ENCODE results near the gene WWOX.

WWOX gene

GRCh38 chr16:78542419-78542818 is 443.0 kb downstream of the WWOX start:
- Histone ChIP-seq H3K36me3 (ENCODE audit: control insufficient read depth in 2 of 2, insufficient read depth in 2 of 2, low read length in 2 of 2) (no peaks in the 10 kb centered on the region), H3K4me1 (ENCODE audit: control insufficient read depth, insufficient read depth, low read length) (no peaks in the 10 kb centered on the region), H3K4me3 (ENCODE audit: low read length in 2 of 2) (no peak overlapping the region), H3K9me3 (ENCODE audit: control insufficient read depth in 2 of 2, low read length in 2 of 2) (no peaks in the 10 kb centered on the region), H3K27me3 (ENCODE audit: control insufficient read depth in 1 of 2, insufficient read depth in 2 of 2, low read length in 2 of 2) (no peaks in the 10 kb centered on the region), H3K27ac (ENCODE audit: low read length) (no peak overlapping the region), H3K9ac (ENCODE audit: low read length in 2 of 2) (no peak overlapping the region)

- Histone ChIP-seq H3K4me1 (ENCODE audit: control insufficient read depth, insufficient read depth, low read length) (no peaks in the 10 kb centered on the region), H3K27me3 (ENCODE audit: control insufficient read depth in 1 of 2, insufficient read depth in 2 of 2, low read length in 2 of 2) (no peaks in the 10 kb centered on the region), H3K27ac (ENCODE audit: low read length) (no peak overlapping the region), H3K4me3 (ENCODE audit: low read length in 2 of 2) (no peak overlapping the region), H3K9me3 (ENCODE audit: control insufficient read depth in 2 of 2, low read length in 2 of 2) (no peaks in the 10 kb centered on the region), H3K36me3 (ENCODE audit: control insufficient read depth in 2 of 2, insufficient read depth in 2 of 2, low read length in 2 of 2) (no peaks in the 10 kb centered on the region), H3K9ac (ENCODE audit: low read length in 2 of 2) (no peak overlapping the region)
Observed at GRCh38 chr16:78543023-78543422, 443.6 kb downstream of the WWOX start.

GRCh38 chr16:78549366-78549765 is 449.9 kb downstream of the WWOX start:
- Histone ChIP-seq H3K4me3 (ENCODE audit: low read length in 2 of 2) (no peak overlapping the region), H3K36me3 (ENCODE audit: control insufficient read depth in 2 of 2, insufficient read depth in 2 of 2, low read length in 2 of 2) (no peaks in the 10 kb centered on the region), H3K4me1 (ENCODE audit: control insufficient read depth, insufficient read depth, low read length) (no peaks in the 10 kb centered on the region), H3K9ac (ENCODE audit: low read length in 2 of 2) (no peak overlapping the region), H3K9me3 (ENCODE audit: control insufficient read depth in 2 of 2, low read length in 2 of 2) (no peaks in the 10 kb centered on the region), H3K27me3 (ENCODE audit: control insufficient read depth in 1 of 2, insufficient read depth in 2 of 2, low read length in 2 of 2) (no peaks in the 10 kb centered on the region), H3K27ac (ENCODE audit: low read length) (no peak overlapping the region)

- Histone ChIP-seq H3K36me3 (ENCODE audit: control insufficient read depth in 2 of 2, insufficient read depth in 2 of 2, low read length in 2 of 2) (no peaks in the 10 kb centered on the region), H3K4me3 (ENCODE audit: low read length in 2 of 2) (no peak overlapping the region), H3K4me1 (ENCODE audit: control insufficient read depth, insufficient read depth, low read length) (no peaks in the 10 kb centered on the region), H3K9ac (ENCODE audit: low read length in 2 of 2) (no peak overlapping the region), H3K27ac (ENCODE audit: low read length) (no peak overlapping the region), H3K9me3 (ENCODE audit: control insufficient read depth in 2 of 2, low read length in 2 of 2) (no peaks in the 10 kb centered on the region), H3K27me3 (ENCODE audit: control insufficient read depth in 1 of 2, insufficient read depth in 2 of 2, low read length in 2 of 2) (no peaks in the 10 kb centered on the region)
Observed at GRCh38 chr16:78551487-78552085, 452.1 kb downstream of the WWOX start.

GRCh38 chr16:78552106-78552675 is 452.7 kb downstream of the WWOX start:
- Histone ChIP-seq H3K36me3 (ENCODE audit: control insufficient read depth in 2 of 2, insufficient read depth in 2 of 2, low read length in 2 of 2) (no peaks in the 10 kb centered on the region), H3K27ac (ENCODE audit: low read length) (no peak overlapping the region), H3K9me3 (ENCODE audit: control insufficient read depth in 2 of 2, low read length in 2 of 2) (no peaks in the 10 kb centered on the region), H3K4me3 (ENCODE audit: low read length in 2 of 2) (no peak overlapping the region), H3K9ac (ENCODE audit: low read length in 2 of 2) (no peak overlapping the region), H3K27me3 (ENCODE audit: control insufficient read depth in 1 of 2, insufficient read depth in 2 of 2, low read length in 2 of 2) (no peaks in the 10 kb centered on the region), H3K4me1 (ENCODE audit: control insufficient read depth, insufficient read depth, low read length) (no peaks in the 10 kb centered on the region)

- no peak overlapping the region for H3K9ac ChIP-seq (ENCODE audit: low read length in 2 of 2)
- no peaks in the 10 kb centered on the region for H3K9me3 ChIP-seq (ENCODE audit: control insufficient read depth in 2 of 2, low read length in 2 of 2)
- H3K27ac ChIP-seq (ENCODE audit: low read length): no peak overlapping the region
- H3K4me1 ChIP-seq (ENCODE audit: control insufficient read depth, insufficient read depth, low read length): no peaks in the 10 kb centered on the region
- H3K27me3 ChIP-seq (ENCODE audit: control insufficient read depth in 1 of 2, insufficient read depth in 2 of 2, low read length in 2 of 2): no peaks in the 10 kb centered on the region
- no peak overlapping the region for H3K4me3 ChIP-seq (ENCODE audit: low read length in 2 of 2)
- H3K36me3 ChIP-seq (ENCODE audit: control insufficient read depth in 2 of 2, insufficient read depth in 2 of 2, low read length in 2 of 2): no peaks in the 10 kb centered on the region
Observed at GRCh38 chr16:78552716-78553115, 453.3 kb downstream of the WWOX start.

- Histone ChIP-seq H3K9ac (ENCODE audit: low read length in 2 of 2) (no peak overlapping the region), H3K4me3 (ENCODE audit: low read length in 2 of 2) (no peak overlapping the region), H3K36me3 (ENCODE audit: control insufficient read depth in 2 of 2, insufficient read depth in 2 of 2, low read length in 2 of 2) (no peaks in the 10 kb centered on the region), H3K4me1 (ENCODE audit: control insufficient read depth, insufficient read depth, low read length) (no peaks in the 10 kb centered on the region), H3K27me3 (ENCODE audit: control insufficient read depth in 1 of 2, insufficient read depth in 2 of 2, low read length in 2 of 2) (no peaks in the 10 kb centered on the region), H3K27ac (ENCODE audit: low read length) (no peak overlapping the region), H3K9me3 (ENCODE audit: control insufficient read depth in 2 of 2, low read length in 2 of 2) (no peaks in the 10 kb centered on the region)
Observed at GRCh38 chr16:78553268-78554039, 454.0 kb downstream of the WWOX start.

- Histone ChIP-seq H3K27me3 (ENCODE audit: control insufficient read depth in 1 of 2, insufficient read depth in 2 of 2, low read length in 2 of 2) (no peaks in the 10 kb centered on the region), H3K4me1 (ENCODE audit: control insufficient read depth, insufficient read depth, low read length) (no peaks in the 10 kb centered on the region), H3K9ac (ENCODE audit: low read length in 2 of 2) (no peak overlapping the region), H3K36me3 (ENCODE audit: control insufficient read depth in 2 of 2, insufficient read depth in 2 of 2, low read length in 2 of 2) (no peaks in the 10 kb centered on the region), H3K4me3 (ENCODE audit: low read length in 2 of 2) (no peak overlapping the region), H3K9me3 (ENCODE audit: control insufficient read depth in 2 of 2, low read length in 2 of 2) (no peaks in the 10 kb centered on the region), H3K27ac (ENCODE audit: low read length) (no peak overlapping the region)
Observed at GRCh38 chr16:78556421-78556820, 457.0 kb downstream of the WWOX start.

GRCh38 chr16:78560997-78561396 is 461.5 kb downstream of the WWOX start:
- Histone ChIP-seq H3K9me3 (ENCODE audit: control insufficient read depth in 2 of 2, low read length in 2 of 2) (peaks cover 0 to 3% of the 10 kb centered on the region in 2 donors), H3K27me3 (ENCODE audit: control insufficient read depth in 1 of 2, insufficient read depth in 2 of 2, low read length in 2 of 2) (no peaks in the 10 kb centered on the region), H3K4me3 (ENCODE audit: low read length in 2 of 2) (no peak overlapping the region), H3K4me1 (ENCODE audit: control insufficient read depth, insufficient read depth, low read length) (no peaks in the 10 kb centered on the region), H3K36me3 (ENCODE audit: control insufficient read depth in 2 of 2, insufficient read depth in 2 of 2, low read length in 2 of 2) (no peaks in the 10 kb centered on the region), H3K27ac (ENCODE audit: low read length) (no peak overlapping the region), H3K9ac (ENCODE audit: low read length in 2 of 2) (no peak overlapping the region)

- no peaks in the 10 kb centered on the region for H3K27me3 ChIP-seq (ENCODE audit: control insufficient read depth in 1 of 2, insufficient read depth in 2 of 2, low read length in 2 of 2)
- no peaks in the 10 kb centered on the region for H3K4me1 ChIP-seq (ENCODE audit: control insufficient read depth, insufficient read depth, low read length)
- no peak overlapping the region for H3K9ac ChIP-seq (ENCODE audit: low read length in 2 of 2)
- H3K4me3 ChIP-seq (ENCODE audit: low read length in 2 of 2): no peak overlapping the region
- H3K9me3 ChIP-seq (ENCODE audit: control insufficient read depth in 2 of 2, low read length in 2 of 2): peaks cover 0 to 3% of the 10 kb centered on the region in 2 donors
- H3K36me3 ChIP-seq (ENCODE audit: control insufficient read depth in 2 of 2, insufficient read depth in 2 of 2, low read length in 2 of 2): no peaks in the 10 kb centered on the region
- H3K27ac ChIP-seq (ENCODE audit: low read length): no peak overlapping the region
Observed at GRCh38 chr16:78562111-78562510, 462.7 kb downstream of the WWOX start.

- H3K27ac ChIP-seq (ENCODE audit: low read length): no peak overlapping the region
- H3K4me1 ChIP-seq (ENCODE audit: control insufficient read depth, insufficient read depth, low read length): no peaks in the 10 kb centered on the region
- H3K36me3 ChIP-seq (ENCODE audit: control insufficient read depth in 2 of 2, insufficient read depth in 2 of 2, low read length in 2 of 2): no peaks in the 10 kb centered on the region
- peaks cover 0 to 3% of the 10 kb centered on the region in 2 donors for H3K9me3 ChIP-seq (ENCODE audit: control insufficient read depth in 2 of 2, low read length in 2 of 2)
- H3K27me3 ChIP-seq (ENCODE audit: control insufficient read depth in 1 of 2, insufficient read depth in 2 of 2, low read length in 2 of 2): no peaks in the 10 kb centered on the region
- H3K4me3 ChIP-seq (ENCODE audit: low read length in 2 of 2): no peak overlapping the region
- no peak overlapping the region for H3K9ac ChIP-seq (ENCODE audit: low read length in 2 of 2)
Observed at GRCh38 chr16:78562650-78563049, 463.2 kb downstream of the WWOX start.
